HG03066 (cell line): ENCODE measurements around the gene NGFR.
"Not testable (repeated sequence)": the region's sequence is repeated elsewhere in the genome, so short reads cannot be mapped to it uniquely, and the experiment has no call there.

ENCODE experiments used
- ATAC-seq: cut with Tn5 transposase; IDR thresholded peaks from one replicate; pipeline ENCODE4 v1.9.1; 2021; ENCODE audit warnings: low read depth; ENCODE audit not compliant: unreplicated experiment

Gene NGFR

DNA sequence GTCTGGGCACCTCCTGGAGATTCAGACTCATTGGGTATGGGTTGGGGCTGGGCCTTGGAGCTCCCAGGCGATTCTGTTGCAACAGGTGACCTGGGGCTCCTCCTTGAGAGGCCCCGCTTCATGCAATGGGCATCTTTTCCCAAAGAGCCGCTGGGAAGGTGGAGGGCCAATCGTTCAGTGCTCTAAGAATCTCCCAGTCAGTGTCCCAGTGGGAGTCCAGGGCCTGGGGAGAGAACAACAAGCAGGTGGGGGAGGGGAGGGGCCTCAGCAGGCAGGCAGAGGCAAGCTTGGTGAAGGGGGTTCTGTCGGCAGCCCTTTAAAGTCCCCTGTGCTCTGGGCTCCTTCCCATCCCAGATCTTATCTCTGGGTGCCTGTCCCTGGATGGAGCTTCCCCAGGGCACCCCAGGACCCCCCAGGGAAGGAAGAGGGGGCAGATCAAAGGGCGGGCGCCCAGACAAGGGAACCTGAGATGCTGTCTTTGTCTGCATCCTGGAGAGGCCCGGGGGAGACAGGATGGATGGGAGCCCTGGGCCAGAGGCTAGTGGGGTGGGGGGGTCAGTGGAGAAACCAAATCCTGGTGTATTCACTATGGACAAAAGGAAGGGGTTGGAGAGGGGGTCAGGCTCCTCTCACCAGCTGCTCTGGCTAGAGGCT is 50.0 kb downstream of the NGFR start:
- ATAC-seq = no peak

DNA sequence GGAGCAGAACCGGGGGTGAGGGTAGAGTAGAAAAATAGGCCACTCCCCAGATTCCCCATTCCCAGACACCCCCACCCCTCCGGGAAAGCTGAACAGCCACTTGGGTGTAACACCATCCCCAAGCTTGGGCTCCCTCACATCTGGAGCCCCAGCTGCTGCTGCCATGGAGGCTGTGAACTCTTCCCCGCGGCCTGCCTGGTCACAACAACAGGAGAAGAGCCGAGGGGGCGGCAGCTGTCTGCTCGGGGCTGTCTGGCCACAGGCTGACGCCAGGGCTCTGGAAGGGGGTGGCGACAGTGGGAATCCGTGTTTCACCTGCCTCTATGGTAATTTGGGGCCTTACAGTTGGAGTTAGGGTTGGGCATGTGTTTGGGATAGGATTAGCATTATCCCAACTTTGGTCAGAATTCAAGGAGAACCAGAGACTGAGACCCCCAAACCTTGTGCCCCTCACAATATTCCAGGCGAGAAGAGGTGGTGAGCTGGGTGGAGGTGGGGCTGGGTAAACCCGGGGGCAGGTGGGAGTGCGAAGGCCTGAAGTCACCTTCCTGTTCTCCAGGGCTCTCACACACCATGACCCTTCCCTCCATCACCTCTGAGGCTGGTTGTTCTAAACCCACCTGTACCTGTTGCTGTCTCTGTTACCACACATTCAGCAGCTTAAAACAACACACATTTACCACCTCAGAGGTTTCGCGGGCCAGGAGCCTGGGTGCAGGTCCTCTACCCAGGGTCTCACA is 50.9 kb downstream of the NGFR start:
- ATAC-seq = no peak

- ATAC-seq = no peak
Observed at GRCh38 chr17:49546546-49547535, 51.7 kb downstream of the NGFR start.

GRCh38 chr17:49547566-49547965 is 52.5 kb downstream of the NGFR start:
- no peak for ATAC-seq

GRCh38 chr17:49548051-49548505 is 53.0 kb downstream of the NGFR start:
- no peak for ATAC-seq

GRCh38 chr17:49548506-49549310 is 53.6 kb downstream of the NGFR start:
- no peak for ATAC-seq

DNA sequence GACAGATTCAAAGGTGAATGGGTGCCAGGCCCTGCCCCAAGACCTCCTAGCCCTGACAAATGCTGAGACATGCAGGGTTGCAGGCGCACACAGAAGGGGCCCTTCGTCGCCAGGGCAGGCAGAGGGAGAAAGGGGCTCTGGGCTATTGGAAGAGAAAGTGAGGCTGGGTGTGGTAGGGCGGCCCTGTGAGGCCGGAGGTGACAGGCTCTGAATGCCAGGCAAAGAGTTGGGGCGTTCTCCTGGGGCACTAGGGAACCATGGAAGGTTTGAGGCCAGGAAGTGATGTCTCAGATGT is 54.2 kb downstream of the NGFR start:
- no peak for ATAC-seq

GRCh38 chr17:49549691-49550678 is 54.9 kb downstream of the NGFR start:
- no peak for ATAC-seq

- ATAC-seq = not testable (repeated sequence)
Observed at GRCh38 chr17:49550764-49551163, 55.7 kb downstream of the NGFR start.

DNA sequence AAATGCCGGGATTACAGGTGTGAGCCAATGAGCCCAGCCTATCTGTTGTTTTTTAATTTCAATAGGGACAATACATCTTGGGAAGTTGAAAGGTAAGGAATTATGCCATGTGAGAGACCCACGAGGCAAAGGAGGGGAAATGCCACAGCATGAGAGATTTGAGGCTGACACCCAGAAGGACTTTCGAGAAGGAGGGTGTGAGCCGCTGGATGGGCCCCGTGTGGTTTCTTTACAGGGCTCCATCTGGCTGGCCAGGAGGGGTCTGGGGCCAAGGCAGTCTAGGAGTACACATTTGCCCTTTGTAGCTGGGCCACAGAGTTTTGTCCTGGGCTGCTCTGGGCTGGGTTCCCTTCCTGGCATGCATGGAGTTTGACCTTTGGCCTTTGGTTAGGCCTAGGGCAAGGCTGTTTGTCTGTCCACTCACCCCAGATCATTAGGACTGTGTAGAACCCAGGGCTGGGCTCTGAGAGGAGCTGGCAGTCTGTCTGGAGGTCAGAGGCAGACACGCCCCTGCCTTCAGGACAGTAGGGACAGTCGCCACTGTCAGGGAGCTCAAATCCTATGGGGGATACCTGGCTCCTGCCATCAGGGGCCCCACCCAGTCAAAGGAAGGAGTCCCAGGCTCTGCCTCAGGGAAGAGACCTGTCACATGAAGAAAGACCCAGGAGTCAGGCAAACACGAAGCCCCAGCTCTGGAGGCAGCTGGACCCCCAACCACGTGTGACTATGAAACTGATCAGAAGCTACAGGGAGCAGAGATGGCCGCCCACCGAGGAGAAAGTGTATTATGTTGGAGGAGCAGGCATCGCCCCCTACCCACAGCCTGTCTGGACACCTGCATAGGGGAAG is 56.4 kb downstream of the NGFR start:
- ATAC-seq = no peak

GRCh38 chr17:49552070-49552751 is 57.1 kb downstream of the NGFR start:
- ATAC-seq = no peak

DNA sequence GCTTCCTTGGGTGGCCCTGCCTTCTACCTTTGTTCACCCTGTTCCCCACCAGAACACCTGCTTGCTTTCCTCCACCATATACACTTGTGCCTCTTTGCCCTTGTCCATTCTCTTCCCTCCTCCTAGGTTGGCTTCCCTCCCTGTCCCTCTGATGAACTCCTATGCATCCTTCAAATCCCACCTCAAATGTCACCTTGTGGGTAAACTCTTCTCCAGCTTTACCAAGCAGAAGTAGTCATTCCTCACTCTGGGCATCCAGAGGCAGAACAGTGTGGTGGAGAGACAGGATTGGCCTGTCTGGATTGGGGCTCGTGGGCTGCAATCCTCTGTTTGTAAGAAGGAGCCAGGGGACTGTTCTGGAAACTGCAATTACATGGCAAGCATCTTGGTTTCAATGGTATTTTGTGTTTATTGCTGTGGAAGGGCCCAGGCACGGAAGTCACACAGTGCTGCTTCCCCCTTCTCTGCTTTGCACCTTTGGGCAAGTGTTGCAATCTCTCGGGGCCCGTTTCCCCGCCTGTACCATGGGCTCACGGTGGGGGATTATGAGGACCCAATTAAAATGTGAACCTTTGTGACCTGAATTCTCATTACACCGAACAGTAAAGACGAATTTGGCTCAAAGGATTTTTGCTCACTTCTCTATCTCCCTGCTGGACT is 58.7 kb downstream of the NGFR start:
- ATAC-seq = no peak

DNA sequence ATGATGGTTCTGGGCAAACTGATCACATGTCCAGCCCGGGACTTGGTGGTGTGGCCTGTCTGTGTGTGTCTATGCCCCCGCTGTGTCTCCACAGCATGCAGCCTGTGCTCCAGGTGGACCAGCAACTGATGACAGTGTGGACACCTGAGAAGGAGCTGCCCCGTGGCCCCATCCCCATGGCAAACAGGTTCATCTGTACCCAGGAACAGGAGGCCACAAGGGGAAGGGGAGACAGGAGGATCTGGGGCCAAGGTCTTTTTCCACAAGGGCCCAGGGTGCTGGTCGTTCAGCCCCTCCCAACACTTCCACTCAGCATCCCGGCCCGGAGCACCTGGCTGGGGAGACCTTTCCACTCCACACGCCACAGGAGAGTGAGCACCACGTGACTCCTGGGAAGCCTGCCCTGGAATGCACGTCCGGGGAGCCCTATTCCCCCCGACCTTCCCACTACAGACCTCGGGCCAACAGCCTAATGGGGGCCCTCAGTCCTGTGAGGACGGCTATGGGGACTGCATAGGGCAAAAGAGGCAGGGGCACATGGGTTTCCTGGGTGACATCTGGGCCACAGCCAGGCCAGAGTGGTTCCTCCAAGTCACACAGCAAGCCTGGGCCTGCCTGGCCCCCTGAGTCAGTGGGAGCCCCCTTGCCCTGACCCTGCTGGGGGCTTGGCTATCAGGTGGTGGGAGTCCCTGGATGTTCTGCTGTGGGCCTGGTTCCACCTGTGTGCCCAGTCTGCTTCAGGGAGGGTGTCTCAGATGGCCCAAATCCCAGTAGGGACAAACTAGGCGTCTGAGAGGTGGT is 59.8 kb downstream of the NGFR start:
- ATAC-seq = no peak

DNA sequence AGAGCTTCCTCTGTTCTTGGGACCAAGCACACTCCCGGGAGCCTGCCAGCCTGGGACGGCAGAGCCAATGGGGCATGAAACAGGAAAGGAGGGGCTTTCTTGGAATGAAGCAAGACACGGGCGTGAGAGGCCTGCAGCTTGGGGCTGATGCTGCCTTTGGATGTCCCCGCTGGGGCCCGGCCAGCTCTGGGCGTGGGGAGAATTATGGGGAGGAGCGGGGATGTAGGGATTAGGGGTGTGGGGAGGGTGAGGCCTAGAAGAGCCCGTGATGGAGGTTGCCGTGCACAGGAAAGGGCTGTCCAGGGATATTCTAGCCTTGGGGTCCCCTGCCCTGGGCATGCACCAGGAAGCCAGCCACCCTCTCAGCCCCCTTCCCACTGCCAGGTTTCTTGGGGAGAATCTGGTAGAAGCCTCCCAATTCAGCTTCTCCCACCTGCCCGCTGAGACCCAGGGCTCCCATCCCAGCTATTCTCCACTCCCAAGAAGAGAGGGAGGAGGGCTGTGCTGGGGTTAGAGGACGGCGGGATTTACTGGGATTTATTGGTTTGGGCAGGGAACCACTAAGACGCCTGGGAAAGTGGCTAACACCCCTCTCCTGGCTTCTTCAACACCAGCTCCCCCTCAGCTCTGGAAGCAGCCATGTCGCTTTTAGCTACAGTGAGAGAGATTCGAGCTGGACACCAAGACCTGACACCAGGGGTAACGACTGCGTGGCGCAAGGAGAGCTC is 60.6 kb downstream of the NGFR start:
- no peak for ATAC-seq

GRCh38 chr17:49556223-49556943 is 61.3 kb downstream of the NGFR start:
- no peak for ATAC-seq
